GM23338 (cell line): ENCODE measurements around the gene ZCCHC14.

ENCODE experiments used
- EZH2 ChIP-seq: fragments of 200-600 bp; sonication (generic); IDR thresholded peaks from one replicate; pipeline ENCODE4 v1.8.0; 2017; ENCODE audit warnings: antibody characterized with exemption, mild to moderate bottlenecking, low read depth; ENCODE audit not compliant: unreplicated experiment
- EZH2phosphoT487 ChIP-seq: fragments of 200-600 bp; sonication (generic); IDR thresholded peaks from one replicate; pipeline ENCODE4 v1.8.1; 2018; ENCODE audit warnings: antibody characterized with exemption; ENCODE audit not compliant: unreplicated experiment
- JUNB ChIP-seq: IDR thresholded peaks from one replicate; pipeline ENCODE4 v1.6.1; 2016; ENCODE audit warnings: antibody characterized with exemption; ENCODE audit not compliant: unreplicated experiment
- NANOG ChIP-seq: IDR thresholded peaks from 2 replicates; pipeline ENCODE4 v1.6.1; 2016; ENCODE audit warnings: antibody characterized with exemption, borderline replicate concordance
- POLR2AphosphoS5 ChIP-seq: IDR thresholded peaks from 2 replicates; pipeline ENCODE4 v1.6.1; 2016; ENCODE audit warnings: antibody characterized with exemption, low read depth
- ZNF114 ChIP-seq: fragments of 250-450 bp; sonication (Bioruptor Pico); IDR thresholded peaks from 2 replicates; pipeline ENCODE4 v1.5.0; 2020; ENCODE audit warnings: mild to moderate bottlenecking, moderate library complexity
- ZNF331 ChIP-seq: fragments of 250-450 bp; sonication (Bioruptor Pico); IDR thresholded peaks from 2 replicates; pipeline ENCODE4 v1.5.0; 2020; ENCODE audit warnings: low read depth, mild to moderate bottlenecking, moderate library complexity
- TF ChIP-seq, protein P1 (sequence below), 2 experiments: fragments of 200-600 bp in 1 of 2; sonication (generic) in 1 of 2; conservative IDR thresholded peaks; 2 replicates each; pipeline versions ENCODE4 v1.5.1 to v1.6.1; 2016 to 2017; ENCODE audit warnings: antibody characterized with exemption in 2 of 2, low read depth in 2 of 2, mild to moderate bottlenecking in 2 of 2, moderate library complexity in 1 of 2
- TF ChIP-seq, protein P2 (sequence below): IDR thresholded peaks from one replicate; pipeline ENCODE4 v1.6.1; 2018; ENCODE audit warnings: antibody characterized with exemption; ENCODE audit not compliant: unreplicated experiment

DNA sequence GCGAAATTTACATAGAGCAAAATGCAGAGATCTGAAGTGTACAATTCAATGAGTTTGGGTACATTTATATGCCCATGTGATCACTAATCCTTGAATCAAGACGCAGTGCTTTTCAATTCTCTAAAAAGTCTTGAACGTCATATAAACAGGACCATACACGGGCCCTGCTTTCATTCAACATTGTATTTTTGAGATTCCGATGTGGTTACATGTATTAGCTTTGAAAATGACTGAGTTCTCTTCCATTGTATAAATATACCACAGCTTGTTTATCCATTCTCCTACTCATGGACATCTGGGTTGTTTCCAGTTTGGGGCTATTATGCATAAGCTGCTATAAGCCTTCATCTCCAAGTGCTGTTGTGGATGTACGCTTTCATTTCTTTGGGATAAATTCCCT, 45.5 kb downstream of the ZCCHC14 start:
- no peak for TF ChIP-seq EZH2
- TF ChIP-seq, protein P1, sequence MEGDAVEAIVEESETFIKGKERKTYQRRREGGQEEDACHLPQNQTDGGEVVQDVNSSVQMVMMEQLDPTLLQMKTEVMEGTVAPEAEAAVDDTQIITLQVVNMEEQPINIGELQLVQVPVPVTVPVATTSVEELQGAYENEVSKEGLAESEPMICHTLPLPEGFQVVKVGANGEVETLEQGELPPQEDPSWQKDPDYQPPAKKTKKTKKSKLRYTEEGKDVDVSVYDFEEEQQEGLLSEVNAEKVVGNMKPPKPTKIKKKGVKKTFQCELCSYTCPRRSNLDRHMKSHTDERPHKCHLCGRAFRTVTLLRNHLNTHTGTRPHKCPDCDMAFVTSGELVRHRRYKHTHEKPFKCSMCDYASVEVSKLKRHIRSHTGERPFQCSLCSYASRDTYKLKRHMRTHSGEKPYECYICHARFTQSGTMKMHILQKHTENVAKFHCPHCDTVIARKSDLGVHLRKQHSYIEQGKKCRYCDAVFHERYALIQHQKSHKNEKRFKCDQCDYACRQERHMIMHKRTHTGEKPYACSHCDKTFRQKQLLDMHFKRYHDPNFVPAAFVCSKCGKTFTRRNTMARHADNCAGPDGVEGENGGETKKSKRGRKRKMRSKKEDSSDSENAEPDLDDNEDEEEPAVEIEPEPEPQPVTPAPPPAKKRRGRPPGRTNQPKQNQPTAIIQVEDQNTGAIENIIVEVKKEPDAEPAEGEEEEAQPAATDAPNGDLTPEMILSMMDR (conservative IDR thresholded peaks at IDR 0.05; ENCODE audit: low read depth in 2 of 2), result no peak
- no peak for TF ChIP-seq ZNF114
- TF ChIP-seq ZNF331, result no peak
- TF ChIP-seq POLR2AphosphoS5, result no peak
- TF ChIP-seq, protein P2, sequence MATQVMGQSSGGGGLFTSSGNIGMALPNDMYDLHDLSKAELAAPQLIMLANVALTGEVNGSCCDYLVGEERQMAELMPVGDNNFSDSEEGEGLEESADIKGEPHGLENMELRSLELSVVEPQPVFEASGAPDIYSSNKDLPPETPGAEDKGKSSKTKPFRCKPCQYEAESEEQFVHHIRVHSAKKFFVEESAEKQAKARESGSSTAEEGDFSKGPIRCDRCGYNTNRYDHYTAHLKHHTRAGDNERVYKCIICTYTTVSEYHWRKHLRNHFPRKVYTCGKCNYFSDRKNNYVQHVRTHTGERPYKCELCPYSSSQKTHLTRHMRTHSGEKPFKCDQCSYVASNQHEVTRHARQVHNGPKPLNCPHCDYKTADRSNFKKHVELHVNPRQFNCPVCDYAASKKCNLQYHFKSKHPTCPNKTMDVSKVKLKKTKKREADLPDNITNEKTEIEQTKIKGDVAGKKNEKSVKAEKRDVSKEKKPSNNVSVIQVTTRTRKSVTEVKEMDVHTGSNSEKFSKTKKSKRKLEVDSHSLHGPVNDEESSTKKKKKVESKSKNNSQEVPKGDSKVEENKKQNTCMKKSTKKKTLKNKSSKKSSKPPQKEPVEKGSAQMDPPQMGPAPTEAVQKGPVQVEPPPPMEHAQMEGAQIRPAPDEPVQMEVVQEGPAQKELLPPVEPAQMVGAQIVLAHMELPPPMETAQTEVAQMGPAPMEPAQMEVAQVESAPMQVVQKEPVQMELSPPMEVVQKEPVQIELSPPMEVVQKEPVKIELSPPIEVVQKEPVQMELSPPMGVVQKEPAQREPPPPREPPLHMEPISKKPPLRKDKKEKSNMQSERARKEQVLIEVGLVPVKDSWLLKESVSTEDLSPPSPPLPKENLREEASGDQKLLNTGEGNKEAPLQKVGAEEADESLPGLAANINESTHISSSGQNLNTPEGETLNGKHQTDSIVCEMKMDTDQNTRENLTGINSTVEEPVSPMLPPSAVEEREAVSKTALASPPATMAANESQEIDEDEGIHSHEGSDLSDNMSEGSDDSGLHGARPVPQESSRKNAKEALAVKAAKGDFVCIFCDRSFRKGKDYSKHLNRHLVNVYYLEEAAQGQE, result no peak
- no peak for TF ChIP-seq NANOG
- no peak for TF ChIP-seq JUNB
- no peak for TF ChIP-seq EZH2phosphoT487
